Fibroblast of peridontal ligament (primary cell): Measurements from ENCODE around the gene MLXIPL.
"Not testable (repeated sequence)": the region's sequence is repeated elsewhere in the genome, so short reads cannot be mapped to it uniquely, and the experiment has no call there.

Source experiments
- DNase-seq: peaks from one replicate; pipeline ENCODE4 v3.0.0-alpha.2; 2010; ENCODE audit errors: extremely low read depth

MLXIPL gene

GRCh38 chr7:73555411-73555982 lies 68.8 kb downstream of the MLXIPL start:
- peak; percentile 9 for DNase-seq

- DNase-seq, result not testable (repeated sequence)
Observed at GRCh38 chr7:73550093-73550492, 74.2 kb downstream of the MLXIPL start.

GRCh38 chr7:73549176-73549575 lies 75.1 kb downstream of the MLXIPL start:
- DNase-seq, result no peak

GRCh38 chr7:73547841-73548240 lies 76.5 kb downstream of the MLXIPL start:
- DNase-seq, result no peak

- no peak for DNase-seq
Observed at GRCh38 chr7:73544678-73545077, 79.6 kb downstream of the MLXIPL start.
